ENCODE measurements around the gene MYO1C.

GRCh38 chr17:1438593-1439083 is 53.8 kb downstream of the MYO1C start:
- TF ChIP-seq CTCF (IDR thresholded peaks at IDR 0.05; ENCODE audit: insufficient read depth, low read length, poor library complexity, severe bottlenecking) (no peak), EZH2phosphoT487 (conservative IDR thresholded peaks at IDR 0.05; ENCODE audit: low read length) (no peak)
